Measurements from ENCODE around the gene TCOF1.

DNA sequence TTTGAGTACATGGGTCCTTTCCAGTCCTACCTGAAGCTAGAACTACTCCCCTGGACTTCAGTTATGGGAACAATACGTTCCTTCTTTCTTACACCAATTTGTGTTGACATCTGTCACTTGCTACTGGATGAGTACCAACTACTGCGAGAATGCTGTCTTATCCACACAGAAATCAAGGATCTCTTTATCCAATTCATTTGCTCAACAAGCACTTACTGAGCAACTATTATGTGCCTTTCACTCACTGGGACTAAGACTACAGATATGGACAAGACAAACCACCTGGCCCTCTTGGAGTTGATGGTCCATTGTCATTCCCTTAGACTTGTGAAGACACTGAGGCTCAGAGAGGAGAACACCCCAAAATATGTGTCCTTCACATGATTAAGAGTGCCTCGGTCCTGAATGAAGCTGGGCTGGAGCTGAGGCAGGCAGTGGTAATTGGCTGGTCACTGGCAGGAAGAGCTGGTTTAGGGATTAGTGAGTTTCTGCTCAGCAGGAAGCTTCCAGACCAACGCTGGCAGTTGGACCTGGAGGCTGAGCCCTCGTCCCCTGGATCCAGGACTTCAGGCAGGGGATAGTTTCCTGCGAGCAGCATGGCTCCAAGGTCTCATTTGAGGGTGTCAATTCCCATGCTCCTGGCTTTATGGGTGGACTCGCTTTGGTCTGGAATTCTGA is 46.3 kb upstream of the TCOF1 start:
- TF ChIP-seq SUZ12 (IDR thresholded peaks at IDR 0.05; ENCODE audit: extremely low read depth, insufficient read depth, insufficient read length) (no peak), ZNF274 (IDR thresholded peaks at IDR 0.05; ENCODE audit: low read depth, low read length) (no peak), YY1 (IDR thresholded peaks at IDR 0.05; ENCODE audit: insufficient read depth, insufficient read length) (no peak)
